Measurements from ENCODE around the gene DNAJC7.

DNAJC7 gene

GRCh38 chr17:41986634-41987033 is 30.6 kb downstream of the DNAJC7 start:
- no peak for TF ChIP-seq CTCF (IDR thresholded peaks at IDR 0.05; ENCODE audit: borderline replicate concordance, insufficient read depth, low read depth, low read length)
- no peak overlapping the region for H3K4me3 ChIP-seq (ENCODE audit: low read depth, low read length)

GRCh38 chr17:41985919-41986318 is 31.3 kb downstream of the DNAJC7 start:
- no peak for TF ChIP-seq CTCF (IDR thresholded peaks at IDR 0.05; ENCODE audit: borderline replicate concordance, insufficient read depth, low read depth, low read length)
- H3K4me3 ChIP-seq (ENCODE audit: low read depth, low read length) = no peak overlapping the region

GRCh38 chr17:41984454-41984853 is 32.8 kb downstream of the DNAJC7 start:
- TF ChIP-seq CTCF (IDR thresholded peaks at IDR 0.05; ENCODE audit: borderline replicate concordance, insufficient read depth, low read depth, low read length) = no peak

GRCh38 chr17:41982026-41982760 is 35.0 kb downstream of the DNAJC7 start:
- no peak overlapping the region for H3K4me3 ChIP-seq (ENCODE audit: low read depth, low read length)

More at GRCh38 chr17:41984454-41984853, 32.8 kb downstream of the DNAJC7 start:
- no peak overlapping the region for H3K4me3 ChIP-seq (ENCODE audit: low read depth, low read length)

GRCh38 chr17:41977991-41978390 is 39.2 kb downstream of the DNAJC7 start:
- H3K4me3 ChIP-seq (ENCODE audit: low read depth, low read length) = no peak overlapping the region
- no peak for TF ChIP-seq CTCF (IDR thresholded peaks at IDR 0.05; ENCODE audit: borderline replicate concordance, insufficient read depth, low read depth, low read length)

More at GRCh38 chr17:41982026-41982760, 35.0 kb downstream of the DNAJC7 start:
- TF ChIP-seq CTCF (IDR thresholded peaks at IDR 0.05; ENCODE audit: borderline replicate concordance, insufficient read depth, low read depth, low read length) = no peak

GRCh38 chr17:41976142-41976768 is 41.0 kb downstream of the DNAJC7 start:
- TF ChIP-seq CTCF (IDR thresholded peaks at IDR 0.05; ENCODE audit: borderline replicate concordance, insufficient read depth, low read depth, low read length) = no peak
- no peak overlapping the region for H3K4me3 ChIP-seq (ENCODE audit: low read depth, low read length)
